ENCODE data around the gene HLA-DOA. TPM values are rescaled to one million over a fixed set of nuclear protein-coding genes. Genes with fewer than 3 reads are reported as not detected.

HLA-DOA gene
- total RNA-seq, 1 donor from 2014 or later = not detected

- no peaks in the 10 kb centered on the region for H3K36me3 Mint-ChIP-seq (ENCODE audit: unreplicated experiment)
- peaks cover 5% of the 10 kb centered on the region for H3K4me1 Mint-ChIP-seq (ENCODE audit: unreplicated experiment)
- no peaks in the 10 kb centered on the region for H3K9me3 Mint-ChIP-seq (ENCODE audit: unreplicated experiment)
- H3K27me3 Mint-ChIP-seq (ENCODE audit: unreplicated experiment) = peaks cover 65% of the 10 kb centered on the region
- DNase-seq (ENCODE audit: extremely low spot score, unreplicated experiment) = no peak
- TF ChIP-seq, protein P1, sequence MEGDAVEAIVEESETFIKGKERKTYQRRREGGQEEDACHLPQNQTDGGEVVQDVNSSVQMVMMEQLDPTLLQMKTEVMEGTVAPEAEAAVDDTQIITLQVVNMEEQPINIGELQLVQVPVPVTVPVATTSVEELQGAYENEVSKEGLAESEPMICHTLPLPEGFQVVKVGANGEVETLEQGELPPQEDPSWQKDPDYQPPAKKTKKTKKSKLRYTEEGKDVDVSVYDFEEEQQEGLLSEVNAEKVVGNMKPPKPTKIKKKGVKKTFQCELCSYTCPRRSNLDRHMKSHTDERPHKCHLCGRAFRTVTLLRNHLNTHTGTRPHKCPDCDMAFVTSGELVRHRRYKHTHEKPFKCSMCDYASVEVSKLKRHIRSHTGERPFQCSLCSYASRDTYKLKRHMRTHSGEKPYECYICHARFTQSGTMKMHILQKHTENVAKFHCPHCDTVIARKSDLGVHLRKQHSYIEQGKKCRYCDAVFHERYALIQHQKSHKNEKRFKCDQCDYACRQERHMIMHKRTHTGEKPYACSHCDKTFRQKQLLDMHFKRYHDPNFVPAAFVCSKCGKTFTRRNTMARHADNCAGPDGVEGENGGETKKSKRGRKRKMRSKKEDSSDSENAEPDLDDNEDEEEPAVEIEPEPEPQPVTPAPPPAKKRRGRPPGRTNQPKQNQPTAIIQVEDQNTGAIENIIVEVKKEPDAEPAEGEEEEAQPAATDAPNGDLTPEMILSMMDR (IDR thresholded peaks at IDR 0.05) = no peak
- no peak overlapping the region for H3K4me3 Mint-ChIP-seq (ENCODE audit: unreplicated experiment)
- H3K27ac Mint-ChIP-seq (ENCODE audit: unreplicated experiment) = no peak overlapping the region
Observed at GRCh38 chr6:33007831-33008400, 1.5 kb downstream of the HLA-DOA start.

GRCh38 chr6:33004940-33005339 is 4.5 kb downstream of the HLA-DOA start:
- no peak overlapping the region for H3K4me3 Mint-ChIP-seq (ENCODE audit: unreplicated experiment)
- H3K9me3 Mint-ChIP-seq (ENCODE audit: unreplicated experiment) = no peaks in the 10 kb centered on the region
- no peaks in the 10 kb centered on the region for H3K36me3 Mint-ChIP-seq (ENCODE audit: unreplicated experiment)
- H3K27me3 Mint-ChIP-seq (ENCODE audit: unreplicated experiment) = peaks cover 73% of the 10 kb centered on the region
- DNase-seq (ENCODE audit: extremely low spot score, unreplicated experiment) = no peak
- TF ChIP-seq, protein P1 (IDR thresholded peaks at IDR 0.05) = no peak
- no peak overlapping the region for H3K27ac Mint-ChIP-seq (ENCODE audit: unreplicated experiment)
- H3K4me1 Mint-ChIP-seq (ENCODE audit: unreplicated experiment) = peaks cover 5% of the 10 kb centered on the region

DNA sequence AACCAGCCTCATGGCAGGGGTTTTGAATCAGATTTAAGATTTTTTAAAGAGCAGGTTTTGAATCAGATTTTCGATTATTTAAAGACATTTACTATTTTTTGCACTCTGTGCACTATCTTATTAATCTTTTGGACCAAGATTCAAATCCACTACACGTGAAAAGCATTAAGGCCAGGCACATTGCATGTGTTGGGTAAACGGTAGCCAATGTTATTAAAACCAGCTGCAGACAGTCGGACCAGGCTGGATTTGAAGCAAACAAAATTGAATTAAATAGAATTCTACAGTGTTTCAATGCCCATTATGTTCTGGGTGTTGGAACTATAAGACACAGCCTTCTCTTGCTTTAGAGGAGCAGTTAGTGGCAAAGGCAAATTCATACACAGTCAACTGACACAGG is 7.7 kb downstream of the HLA-DOA start:
- H3K9me3 Mint-ChIP-seq (ENCODE audit: unreplicated experiment) = no peaks in the 10 kb centered on the region
- no peaks in the 10 kb centered on the region for H3K4me1 Mint-ChIP-seq (ENCODE audit: unreplicated experiment)
- no peak for DNase-seq (ENCODE audit: extremely low spot score, unreplicated experiment)
- H3K27ac Mint-ChIP-seq (ENCODE audit: unreplicated experiment) = no peak overlapping the region
- no peak overlapping the region for H3K4me3 Mint-ChIP-seq (ENCODE audit: unreplicated experiment)
- H3K27me3 Mint-ChIP-seq (ENCODE audit: unreplicated experiment) = peaks cover 70% of the 10 kb centered on the region
- no peaks in the 10 kb centered on the region for H3K36me3 Mint-ChIP-seq (ENCODE audit: unreplicated experiment)
- TF ChIP-seq, protein P1 (IDR thresholded peaks at IDR 0.05) = no peak

GRCh38 chr6:33000055-33000454 is 9.3 kb downstream of the HLA-DOA start:
- Mint-ChIP-seq H3K4me1 (ENCODE audit: unreplicated experiment) (no peaks in the 10 kb centered on the region), H3K4me3 (ENCODE audit: unreplicated experiment) (no peak overlapping the region), H3K27me3 (ENCODE audit: unreplicated experiment) (peaks cover 83% of the 10 kb centered on the region), H3K36me3 (ENCODE audit: unreplicated experiment) (no peaks in the 10 kb centered on the region), H3K27ac (ENCODE audit: unreplicated experiment) (no peak overlapping the region), H3K9me3 (ENCODE audit: unreplicated experiment) (no peaks in the 10 kb centered on the region)
- no peak for DNase-seq (ENCODE audit: extremely low spot score, unreplicated experiment)
- TF ChIP-seq, protein P1 (IDR thresholded peaks at IDR 0.05) = no peak

DNA sequence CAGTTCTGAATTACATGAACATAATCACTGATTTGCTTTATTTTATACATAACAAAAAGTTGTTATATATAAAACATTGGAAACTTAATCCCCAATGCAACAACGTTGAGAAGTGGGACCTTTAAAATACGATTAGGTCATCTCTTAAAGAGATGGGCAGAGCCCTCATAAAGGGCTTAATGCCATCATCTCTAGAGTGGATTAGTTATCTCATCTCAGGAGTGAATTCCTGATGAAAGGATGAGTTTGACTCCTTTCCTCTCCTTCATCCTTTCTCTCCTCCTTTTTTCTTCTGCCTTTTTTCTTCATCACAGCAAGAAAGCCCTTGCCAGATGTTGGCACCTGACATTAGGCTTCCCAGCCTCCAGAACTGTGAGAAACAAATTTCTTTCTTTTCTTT is 13.9 kb downstream of the HLA-DOA start:
- no peaks in the 10 kb centered on the region for H3K36me3 Mint-ChIP-seq (ENCODE audit: unreplicated experiment)
- DNase-seq (ENCODE audit: extremely low spot score, unreplicated experiment) = no peak
- no peak overlapping the region for H3K4me3 Mint-ChIP-seq (ENCODE audit: unreplicated experiment)
- H3K4me1 Mint-ChIP-seq (ENCODE audit: unreplicated experiment) = no peaks in the 10 kb centered on the region
- peaks cover 6% of the 10 kb centered on the region for H3K9me3 Mint-ChIP-seq (ENCODE audit: unreplicated experiment)
- no peak overlapping the region for H3K27ac Mint-ChIP-seq (ENCODE audit: unreplicated experiment)
- peaks cover 69% of the 10 kb centered on the region for H3K27me3 Mint-ChIP-seq (ENCODE audit: unreplicated experiment)
- TF ChIP-seq, protein P1 (IDR thresholded peaks at IDR 0.05) = no peak

All from osteocyte (in vitro differentiated cells).